Loucy (cell line): ENCODE results near the gene NAALADL1.

Experiments
- H2AFZ ChIP-seq: fragments of 200-600 bp; sonication (generic); 2 replicates; pipeline ENCODE4 v1.6.0; 2016; ENCODE audit warnings: antibody characterized with exemption, mild to moderate bottlenecking, low read length, moderate library complexity
- H3F3A ChIP-seq: fragments of 200-600 bp; 2 replicates; pipeline ENCODE4 v1.6.0; 2016; ENCODE audit warnings: antibody characterized with exemption, low read depth, mild to moderate bottlenecking
- H3K27me3 ChIP-seq: fragments of 200-600 bp; sonication (generic); 2 replicates; pipeline ENCODE4 v1.6.1; 2014; ENCODE audit warnings: low read length, mild to moderate bottlenecking; ENCODE audit not compliant: insufficient read depth, poor library complexity, severe bottlenecking
- H3K36me3 ChIP-seq: fragments of 200-600 bp; sonication (generic); 2 replicates; pipeline ENCODE4 v1.6.1; 2016; ENCODE audit warnings: low read length; ENCODE audit not compliant: insufficient read depth
- H3K4me1 ChIP-seq: fragments of 200-600 bp; sonication (generic); 2 replicates; pipeline ENCODE4 v1.5.1; 2014; ENCODE audit warnings: low read length, mild to moderate bottlenecking; ENCODE audit not compliant: insufficient read depth, poor library complexity, severe bottlenecking
- H3K4me2 ChIP-seq: fragments of 200-600 bp; sonication (generic); 2 replicates; pipeline ENCODE4 v1.6.0; 2014; ENCODE audit warnings: antibody characterized with exemption, low read length, low read depth, mild to moderate bottlenecking; ENCODE audit not compliant: poor library complexity, severe bottlenecking
- H3K4me3 ChIP-seq: fragments of 200-600 bp; sonication (generic); 2 replicates; pipeline ENCODE4 v1.5.1; 2014; ENCODE audit warnings: low read length, mild to moderate bottlenecking, mixed read lengths; ENCODE audit not compliant: poor library complexity, severe bottlenecking
- H3K79me2 ChIP-seq: fragments of 200-600 bp; sonication (generic); 2 replicates; pipeline ENCODE4 v1.6.1; 2014; ENCODE audit warnings: low read length; ENCODE audit not compliant: insufficient read depth
- H3K9ac ChIP-seq: fragments of 200-600 bp; sonication (generic); 2 replicates; pipeline ENCODE4 v1.6.0; 2014; ENCODE audit warnings: mild to moderate bottlenecking, low read depth, low read length, moderate library complexity; ENCODE audit not compliant: poor library complexity, severe bottlenecking
- H3K9me2 ChIP-seq: fragments of 200-600 bp; sonication (generic); replicated peaks from 2 replicates; pipeline ENCODE4 v1.6.1; 2016; ENCODE audit warnings: low read depth, low read length, mixed read lengths
- H3K9me3 ChIP-seq: fragments of 200-600 bp; sonication (generic); 2 replicates; pipeline ENCODE4 v1.6.1; 2014; ENCODE audit warnings: mild to moderate bottlenecking, antibody characterized with exemption, low read length, low read depth; ENCODE audit not compliant: insufficient read depth
- H4K20me1 ChIP-seq: fragments of 200-600 bp; sonication (generic); 2 replicates; pipeline ENCODE4 v1.6.0; 2014; ENCODE audit warnings: antibody characterized with exemption, low read length, mild to moderate bottlenecking; ENCODE audit not compliant: insufficient read depth, poor library complexity, severe bottlenecking
- CTCF ChIP-seq: fragments of 200-600 bp; sonication (generic); conservative IDR thresholded peaks from 2 replicates; pipeline ENCODE4 v1.5.1; 2014; ENCODE audit warnings: mild to moderate bottlenecking, antibody characterized with exemption, low read length
- EZH2phosphoT487 ChIP-seq: fragments of 200-600 bp; IDR thresholded peaks from 2 replicates; pipeline ENCODE4 v1.6.1; 2018; ENCODE audit warnings: antibody characterized with exemption, mild to moderate bottlenecking, moderate library complexity, borderline replicate concordance

The NAALADL1 gene

GRCh38 chr11:65056999-65057398 is 1.4 kb downstream of the NAALADL1 start:
- Histone ChIP-seq H2AFZ (no peak overlapping the region), H3K4me1 (peaks cover 5% of the 10 kb centered on the region), H3K27me3 (no peaks in the 10 kb centered on the region), H3K9ac (no peak overlapping the region), H3K9me3 (no peaks in the 10 kb centered on the region), H3K9me2 (no peaks in the 10 kb centered on the region), H3K79me2 (no peaks in the 10 kb centered on the region), H3F3A (no peaks in the 10 kb centered on the region), H3K36me3 (no peaks in the 10 kb centered on the region), H4K20me1 (no peaks in the 10 kb centered on the region), H3K4me3 (no peak overlapping the region), H3K4me2 (no peak overlapping the region)
- TF ChIP-seq EZH2phosphoT487: no peak
- TF ChIP-seq CTCF: no peak

- no peaks in the 10 kb centered on the region for H4K20me1 ChIP-seq
- no peaks in the 10 kb centered on the region for H3K9me3 ChIP-seq
- no peaks in the 10 kb centered on the region for H3K79me2 ChIP-seq
- no peaks in the 10 kb centered on the region for H3K27me3 ChIP-seq
- H3K4me3 ChIP-seq: no peak overlapping the region
- H3K36me3 ChIP-seq: no peaks in the 10 kb centered on the region
- no peak for TF ChIP-seq EZH2phosphoT487
- H3K4me2 ChIP-seq: no peak overlapping the region
- H3K9me2 ChIP-seq: no peaks in the 10 kb centered on the region
- no peaks in the 10 kb centered on the region for H3F3A ChIP-seq
- H3K4me1 ChIP-seq: peaks cover 5% of the 10 kb centered on the region
- H3K9ac ChIP-seq: no peak overlapping the region
- H2AFZ ChIP-seq: no peak overlapping the region
These were observed 2.8 kb downstream of the NAALADL1 start for GRCh38 chr11:65055538-65055937.

GRCh38 chr11:65053827-65054508 is 4.4 kb downstream of the NAALADL1 start:
- Histone ChIP-seq H4K20me1 (no peaks in the 10 kb centered on the region), H3K9ac (no peak overlapping the region), H3K79me2 (no peaks in the 10 kb centered on the region), H3K27me3 (no peaks in the 10 kb centered on the region), H3F3A (no peaks in the 10 kb centered on the region), H3K9me3 (no peaks in the 10 kb centered on the region), H2AFZ (no peak overlapping the region; the same call in 1 of the 2 replicates), H3K4me3 (no peak overlapping the region), H3K4me1 (peaks cover 5% of the 10 kb centered on the region), H3K4me2 (no peak overlapping the region), H3K9me2 (no peaks in the 10 kb centered on the region), H3K36me3 (no peaks in the 10 kb centered on the region)
- TF ChIP-seq CTCF (no peak), EZH2phosphoT487 (no peak)

GRCh38 chr11:65051398-65051858 is 6.9 kb downstream of the NAALADL1 start:
- Histone ChIP-seq H4K20me1 (no peaks in the 10 kb centered on the region), H3F3A (no peaks in the 10 kb centered on the region), H3K27me3 (no peaks in the 10 kb centered on the region), H2AFZ (no peak overlapping the region), H3K36me3 (no peaks in the 10 kb centered on the region), H3K9ac (no peak overlapping the region), H3K4me1 (peaks cover 5% of the 10 kb centered on the region), H3K4me2 (no peak overlapping the region), H3K4me3 (no peak overlapping the region), H3K9me2 (no peaks in the 10 kb centered on the region), H3K79me2 (no peaks in the 10 kb centered on the region), H3K9me3 (no peaks in the 10 kb centered on the region)
- TF ChIP-seq EZH2phosphoT487 (no peak), CTCF (no peak)
